Spleen (tissue), 11 donors: Measurements from ENCODE around the gene SMPD1. TPM values are rescaled to one million over a fixed set of nuclear protein-coding genes. Genes with fewer than 3 reads are reported as not detected.

Source experiments
- DNase-seq: peaks from one replicate; pipeline ENCODE4 v3.0.0-alpha.2; 2020
- H3K27ac ChIP-seq, 8 donors: fragments of 200-600 bp; sonication (generic) in 7 of 8; 1 replicate in 4 of 8; 2 replicates in 4 of 8; pipeline versions ENCODE4 v1.5.0 to v1.8.0; 2016 to 2021; ENCODE audit warnings: inconsistent platforms in 4 of 8, mild to moderate bottlenecking in 4 of 8, moderate library complexity in 1 of 8
- H3K27me3 ChIP-seq, 7 donors: fragments of 200-600 bp; sonication (generic) in 6 of 7; replicated peaks in 1 of 7; 1 replicate in 4 of 7; 2 replicates in 3 of 7; pipeline versions ENCODE4 v1.5.0 to v1.8.0; 2016 to 2021; ENCODE audit warnings: inconsistent platforms in 3 of 7, mild to moderate bottlenecking in 1 of 7
- H3K36me3 ChIP-seq, 6 donors: fragments of 200-600 bp; sonication (generic) in 5 of 6; 1 replicate in 4 of 6; 2 replicates in 2 of 6; pipeline versions ENCODE4 v1.5.0 to v1.8.0; 2016 to 2021; ENCODE audit warnings: inconsistent platforms in 2 of 6
- H3K4me1 ChIP-seq, 6 donors: fragments of 200-600 bp; sonication (generic) in 5 of 6; 1 replicate in 3 of 6; 2 replicates in 3 of 6; pipeline versions ENCODE4 v1.5.0 to v1.8.0; 2016 to 2021; ENCODE audit warnings: inconsistent platforms in 3 of 6
- H3K4me3 ChIP-seq, 8 donors: fragments of 200-600 bp; sonication (generic) in 7 of 8; 1 replicate in 4 of 8; 2 replicates in 4 of 8; pipeline versions ENCODE4 v1.5.0 to v1.8.0; 2016 to 2021; ENCODE audit warnings: inconsistent platforms in 4 of 8, mild to moderate bottlenecking in 4 of 8, moderate library complexity in 2 of 8
- H3K9me3 ChIP-seq, 8 donors: fragments of 200-600 bp; sonication (generic) in 7 of 8; 1 replicate in 4 of 8; 2 replicates in 4 of 8; pipeline versions ENCODE4 v1.5.0 to v1.8.0; 2016 to 2021; ENCODE audit warnings: inconsistent platforms in 4 of 8
- POLR2A ChIP-seq, 3 donors: fragments of 450-650 bp; IDR thresholded peaks; one replicate each; pipeline ENCODE4 v1.5.1; 2017; ENCODE audit warnings: antibody characterized with exemption in 3 of 3, mild to moderate bottlenecking in 1 of 3
- POLR2AphosphoS5 ChIP-seq, 3 donors: sonication (generic); formaldehyde crosslinking; IDR thresholded peaks; one replicate each; pipeline ENCODE4 v1.5.1; 2017; ENCODE audit warnings: antibody characterized with exemption in 3 of 3
- WGBS, 5 donors: extraction: QIAGEN DNeasy Blood & Tissue Kit in 3 of 5; methylation state at CpG; one replicate each; pipeline versions ENCODE4 v1.1.5 to v1.1.7; 2013 to 2018; 5-methylcytosine and 5-hydroxymethylcytosine counted together
- intact Hi-C: fragments of 100-400 bp; cut with DNase I; formaldehyde crosslinking; loops from one replicate; pipeline ENCODE4 v1.15.0; 2023; ENCODE audit warnings: low total_unique reads
- polyA plus RNA-seq, 3 donors: library from polyadenylated mRNA; stranded (reverse); fragments of 200-250 nt; gene quantifications; one replicate each; pipeline ENCODE4 v1.2.1, GENCODE V29; 2013
- total RNA-seq, 7 donors: library from RNA; depleted of rRNA in 3 of 7; stranded (reverse); fragments of >200 nt in 3 of 7; fragmentation: NEBNext Ultra II Directional in 4 of 7; extraction: Animal tissue kit (Norgen Biotek cat#: 25700) in 4 of 7; gene quantifications; one replicate each; pipeline versions ENCODE4 v1.1.0 to v1.2.1, GENCODE V29; 2016 to 2021
- TF ChIP-seq, protein P1 (sequence below), 11 experiments: fragments of 200-600 bp in 7 of 11; fragments of 450-650 bp in 4 of 11; sonication (generic) in 4 of 11; IDR thresholded peaks in 8 of 11; conservative IDR thresholded peaks in 3 of 11; 1 replicate in 7 of 11; 2 replicates in 4 of 11; pipeline versions ENCODE4 v1.4.0 to v1.8.0; 2016 to 2021; ENCODE audit warnings: antibody characterized with exemption in 11 of 11, inconsistent platforms in 4 of 11, mild to moderate bottlenecking in 1 of 11
- donor health status: healthy with polysubstance abuse.
- donor health status: DM: no; HTN: no; CAD: no; lungs with moderate emphysema.
- donor health status: DM: no; HTN: no; CAD: no.
- donor health status: Bipolar disorder and iron deficiency.
- donor health status: healthy.
- donor health status: DM: no; HTN: no; CAD: no.
- donor health status: DM: yes; HTN: yes; CAD: no.

SMPD1 gene
- total and polyA plus RNA-seq, 10 donors: 21.9 to 33.8 (median 27.2) TPM

- TF ChIP-seq POLR2AphosphoS5 (IDR thresholded peaks at IDR 0.05) (no peak), POLR2A (IDR thresholded peaks at IDR 0.05) (no peak)
- TF ChIP-seq, protein P1, sequence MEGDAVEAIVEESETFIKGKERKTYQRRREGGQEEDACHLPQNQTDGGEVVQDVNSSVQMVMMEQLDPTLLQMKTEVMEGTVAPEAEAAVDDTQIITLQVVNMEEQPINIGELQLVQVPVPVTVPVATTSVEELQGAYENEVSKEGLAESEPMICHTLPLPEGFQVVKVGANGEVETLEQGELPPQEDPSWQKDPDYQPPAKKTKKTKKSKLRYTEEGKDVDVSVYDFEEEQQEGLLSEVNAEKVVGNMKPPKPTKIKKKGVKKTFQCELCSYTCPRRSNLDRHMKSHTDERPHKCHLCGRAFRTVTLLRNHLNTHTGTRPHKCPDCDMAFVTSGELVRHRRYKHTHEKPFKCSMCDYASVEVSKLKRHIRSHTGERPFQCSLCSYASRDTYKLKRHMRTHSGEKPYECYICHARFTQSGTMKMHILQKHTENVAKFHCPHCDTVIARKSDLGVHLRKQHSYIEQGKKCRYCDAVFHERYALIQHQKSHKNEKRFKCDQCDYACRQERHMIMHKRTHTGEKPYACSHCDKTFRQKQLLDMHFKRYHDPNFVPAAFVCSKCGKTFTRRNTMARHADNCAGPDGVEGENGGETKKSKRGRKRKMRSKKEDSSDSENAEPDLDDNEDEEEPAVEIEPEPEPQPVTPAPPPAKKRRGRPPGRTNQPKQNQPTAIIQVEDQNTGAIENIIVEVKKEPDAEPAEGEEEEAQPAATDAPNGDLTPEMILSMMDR (IDR thresholded peaks at IDR 0.05 in 8 of 11, conservative IDR thresholded peaks at IDR 0.05 in 3 of 11): no peak
- Histone ChIP-seq H3K9me3 (no peaks in the 10 kb centered on the region), H3K27ac (peak overlapping the region in 5 of 8 donors; percentile 1 to 77 (median 42)), H3K27me3 (no peaks in the 10 kb centered on the region), H3K36me3 (no peaks in the 10 kb centered on the region), H3K4me3 (peak overlapping the region in 1 of 8 donors; percentile 29), H3K4me1 (peaks cover 0 to 27% (median 18%) of the 10 kb centered on the region in 6 donors)
- intact Hi-C loops: loop anchor here (5.0 kb wide), 2 partner anchors 64 to 129 kb away; partner anchors contain the start of gene HPX
- DNase-seq: no peak
- WGBS, 5 donors: 4 to 20% (median 11%) methylated on average over 4 of the region's 4 CpGs
Measured at GRCh38 chr11:6377902-6378639, 12.2 kb upstream of the SMPD1 start.

GRCh38 chr11:6378640-6378989 lies 11.7 kb upstream of the SMPD1 start:
- Histone ChIP-seq H3K4me1 (peaks cover 0 to 27% (median 18%) of the 10 kb centered on the region in 6 donors), H3K27ac (peak overlapping the region in 5 of 8 donors; percentile 1 to 77 (median 42)), H3K4me3 (peak overlapping the region in 1 of 8 donors; percentile 29), H3K27me3 (no peaks in the 10 kb centered on the region), H3K9me3 (no peaks in the 10 kb centered on the region), H3K36me3 (no peaks in the 10 kb centered on the region)
- no peak for DNase-seq
- intact Hi-C loops: loop anchor here (5.0 kb wide), 2 partner anchors 64 to 129 kb away; partner anchors contain the start of gene HPX
- no peak for TF ChIP-seq POLR2AphosphoS5 (IDR thresholded peaks at IDR 0.05)
- TF ChIP-seq, protein P1 (IDR thresholded peaks at IDR 0.05 in 8 of 11, conservative IDR thresholded peaks at IDR 0.05 in 3 of 11): no peak
- no peak for TF ChIP-seq POLR2A (IDR thresholded peaks at IDR 0.05)
- WGBS, 5 donors: 67 to 79% (median 76%) methylated on average over 5 of the region's 5 CpGs

GRCh38 chr11:6385046-6385777 lies 5.1 kb upstream of the SMPD1 start:
- no peak for DNase-seq
- Histone ChIP-seq H3K27me3 (no peaks in the 10 kb centered on the region), H3K4me3 (no peak overlapping the region), H3K9me3 (no peaks in the 10 kb centered on the region), H3K4me1 (peaks cover 0 to 12% (median 9%) of the 10 kb centered on the region in 6 donors), H3K36me3 (no peaks in the 10 kb centered on the region), H3K27ac (no peak overlapping the region)
- intact Hi-C loops: no loop called here
- WGBS, 5 donors: 84 to 91% (median 88%) methylated on average over 7 of the region's 7 CpGs
- no peak for TF ChIP-seq POLR2A (IDR thresholded peaks at IDR 0.05)
- no peak for TF ChIP-seq POLR2AphosphoS5 (IDR thresholded peaks at IDR 0.05)
- TF ChIP-seq, protein P1 (IDR thresholded peaks at IDR 0.05 in 8 of 11, conservative IDR thresholded peaks at IDR 0.05 in 3 of 11): no peak
